KBM-7 (cell line): ENCODE results near the gene POLR1B.

Experiments used
- DNase-seq: peaks from one replicate; pipeline ENCODE4 v3.0.0-alpha.2; 2015
- in situ Hi-C: fragments of 300-500 bp; cut with MboI; formaldehyde crosslinking; loops from 2 replicates; pipeline ENCODE4 v1.14.3; 2020; ENCODE audit warnings: low sequenced_read_pairs, low pct_unique_long_range_greater_than_20kb, mixed read lengths

Gene POLR1B

DNA sequence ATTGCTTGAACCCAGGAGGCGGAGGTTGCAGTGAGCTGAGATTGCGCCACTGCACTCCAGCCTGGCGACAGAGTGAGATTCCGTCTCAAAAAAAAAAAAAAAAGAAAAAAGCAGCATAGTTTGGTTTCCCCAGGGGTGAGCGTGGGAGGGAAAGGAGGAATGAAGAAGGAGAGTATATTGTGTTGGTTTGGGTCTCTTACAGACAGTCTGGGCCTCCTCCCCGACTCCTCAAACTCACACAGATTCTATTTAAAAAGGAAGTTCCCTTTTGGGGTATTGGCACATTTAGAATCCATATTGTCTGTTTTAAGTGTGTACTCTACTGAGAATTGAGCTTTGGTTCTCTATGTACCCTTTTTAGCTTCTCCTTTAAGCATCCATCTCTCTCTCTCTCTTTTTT lies 76.1 kb downstream of the POLR1B start:
- DNase-seq: peak; percentile 32
- in situ Hi-C loops: loop anchor here (25.0 kb wide), 1 partner anchor 319 kb away; no protein-coding TSS in a partner anchor

DNA sequence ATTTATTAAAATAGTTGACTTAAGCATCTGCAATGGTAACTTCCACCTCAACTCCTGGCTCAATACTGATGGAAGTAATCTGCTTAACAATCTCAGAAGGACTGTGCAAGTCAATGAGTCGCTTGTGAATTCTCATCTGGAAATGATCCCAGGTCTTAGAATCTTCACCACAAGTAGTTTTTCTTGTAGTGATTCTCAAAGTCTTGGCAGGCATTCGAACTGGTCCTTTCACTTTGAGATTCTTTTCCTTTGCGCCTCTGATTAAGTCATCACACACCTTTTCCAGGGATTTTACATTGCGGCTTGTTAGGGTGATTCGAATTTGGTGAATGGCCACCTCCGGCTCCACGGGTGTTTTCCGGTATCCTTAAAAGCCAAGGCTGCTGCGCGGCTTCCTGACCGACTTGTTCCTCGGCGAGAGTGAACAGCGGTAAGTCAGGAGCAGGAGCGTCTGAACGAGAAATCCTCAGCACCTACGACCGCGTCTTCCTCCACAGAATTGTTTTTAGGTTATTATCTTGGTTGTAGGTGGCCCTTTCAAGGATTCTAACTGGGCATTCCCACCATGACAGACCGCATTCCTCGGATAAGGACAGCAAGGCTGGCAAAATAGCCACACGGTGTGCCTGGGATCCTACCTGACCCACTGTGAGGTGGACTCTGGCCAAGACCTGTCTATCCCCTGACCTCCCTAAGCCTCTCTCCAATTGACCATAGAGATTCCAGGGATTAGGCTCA lies 79.7 kb downstream of the POLR1B start:
- in situ Hi-C loops: loop anchor here (25.0 kb wide), 1 partner anchor 315 kb away; no protein-coding TSS in a partner anchor
- no peak for DNase-seq

DNA sequence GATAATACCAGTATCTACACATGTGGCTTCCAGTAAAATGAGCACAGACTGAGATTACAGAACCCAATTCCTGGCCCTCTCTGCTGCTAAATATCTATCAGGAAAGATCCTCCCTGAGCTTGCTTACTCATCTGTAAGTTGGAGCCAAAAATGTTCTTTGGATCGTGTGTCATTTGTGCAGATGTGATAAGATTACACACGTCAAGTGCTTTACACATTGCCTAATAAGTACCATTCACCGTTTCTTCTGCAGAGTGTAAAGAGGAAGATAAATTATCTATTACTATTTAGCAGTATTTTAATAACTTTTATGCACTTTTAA lies 80.2 kb downstream of the POLR1B start:
- DNase-seq: no peak
- in situ Hi-C loops: loop anchor here (25.0 kb wide), 1 partner anchor 315 kb away; no protein-coding TSS in a partner anchor

DNA sequence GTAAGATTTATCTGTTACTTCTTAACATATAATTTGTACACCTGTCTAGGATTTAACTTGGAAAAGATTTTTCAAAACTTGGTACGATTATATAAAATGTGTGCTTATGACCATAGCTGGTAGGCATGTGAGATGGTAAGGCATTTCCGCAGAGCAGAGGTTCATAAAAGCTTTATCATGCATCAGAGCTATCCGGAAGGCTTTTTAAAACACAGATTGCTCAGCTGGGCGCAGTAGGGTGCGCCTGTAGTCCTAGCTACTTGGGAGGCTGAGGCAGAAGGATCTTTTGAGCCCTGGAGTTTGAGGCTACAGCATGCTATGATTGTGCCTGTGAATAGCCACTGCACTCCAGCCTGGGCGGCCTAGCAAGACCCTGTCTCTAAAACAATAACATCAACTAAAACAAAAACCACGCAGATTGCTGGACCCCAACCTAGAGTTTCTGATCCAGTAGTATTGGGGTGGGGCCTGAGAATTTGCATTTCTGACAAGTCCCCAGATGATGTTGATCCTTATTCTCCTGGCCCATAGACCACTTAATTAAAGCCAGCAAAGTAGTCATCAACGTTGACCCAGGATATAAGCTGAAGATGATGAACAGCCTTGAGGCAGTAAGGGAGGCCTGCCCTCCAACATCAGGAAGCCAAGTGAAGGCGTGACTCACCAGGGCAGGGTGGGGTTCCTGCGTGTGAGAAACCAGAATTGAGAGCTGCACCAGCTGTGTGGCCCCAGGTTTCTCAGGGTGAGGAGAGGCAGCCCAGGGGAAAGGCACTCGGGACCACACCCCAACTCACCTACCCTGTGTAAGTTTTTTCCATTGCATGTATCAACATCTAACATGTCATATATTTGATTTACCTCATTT lies 81.9 kb downstream of the POLR1B start:
- in situ Hi-C loops: loop anchor here (25.0 kb wide), 1 partner anchor 313 kb away; no protein-coding TSS in a partner anchor
- DNase-seq: no peak

DNA sequence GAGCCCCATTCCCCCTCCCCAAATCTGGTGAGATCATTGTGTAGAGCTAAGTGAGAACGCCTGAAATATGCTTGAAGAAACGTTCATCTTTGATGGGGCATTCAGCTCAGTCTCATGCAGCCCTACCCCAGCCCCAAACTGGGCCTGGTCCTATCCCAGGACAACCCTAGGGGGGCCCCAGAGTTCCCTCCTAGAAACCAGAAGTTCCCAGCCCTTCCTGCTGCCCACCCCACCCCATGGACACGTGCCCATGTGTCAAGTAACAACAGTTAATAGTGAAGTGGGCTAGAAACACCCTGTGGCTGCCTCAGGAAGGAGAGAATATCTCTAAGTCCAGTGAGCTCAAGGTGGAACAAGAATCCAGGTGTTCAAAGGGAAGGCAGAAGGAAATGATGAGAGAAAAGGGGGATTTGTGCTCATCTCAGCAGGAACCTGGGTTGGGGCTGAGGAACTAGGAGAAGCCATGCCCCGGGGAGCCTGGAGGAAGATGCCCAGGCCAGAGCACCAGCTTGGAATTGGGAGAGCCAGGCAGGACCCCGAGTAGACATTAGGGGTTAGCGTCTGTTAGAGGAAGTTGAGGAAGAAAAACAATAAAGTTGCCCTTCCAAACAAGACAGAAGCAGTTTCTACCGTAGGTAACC lies 83.3 kb downstream of the POLR1B start:
- in situ Hi-C loops: no loop called here
- no peak for DNase-seq

DNA sequence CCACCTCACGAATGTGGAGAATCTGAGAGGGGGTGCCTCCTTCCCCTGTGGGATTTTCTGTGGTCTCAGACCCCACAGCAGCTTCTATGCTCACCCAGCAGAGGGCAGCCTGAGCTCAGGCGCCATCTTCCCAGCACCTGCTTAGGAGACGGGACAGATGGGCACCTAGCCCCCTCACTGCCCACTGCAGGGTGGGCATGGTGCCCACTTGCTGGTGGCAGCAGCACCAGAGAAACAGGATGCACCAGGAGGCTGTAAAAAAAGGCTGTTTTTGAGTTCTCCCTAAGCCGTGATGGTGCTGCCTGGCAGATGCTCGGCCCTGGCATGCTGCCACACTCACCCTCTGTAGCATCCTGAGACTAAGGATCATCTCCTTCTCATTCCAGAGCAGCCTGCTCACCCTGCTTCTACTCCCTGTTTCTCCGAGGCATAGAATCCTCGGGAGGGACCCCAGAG lies 84.4 kb downstream of the POLR1B start:
- in situ Hi-C loops: no loop called here

More for the DNA sequence above, 84.4 kb downstream of the POLR1B start:
- peak; percentile 82 for DNase-seq
